SK-N-SH treated with all-trans-retinoic acid at 6 μM for 48 hours (cell line): Measurements from ENCODE around the gene SGTB.

Experiments used
- ATAC-seq: fragments of 200-7000 bp; cut with Tn5 transposase; 3 replicates; pipeline ENCODE4 v1.9.1; 2020; ENCODE audit warnings: mild to moderate bottlenecking, moderate library complexity
- ARNTL ChIP-seq: fragments of 450-650 bp; formaldehyde crosslinking; IDR thresholded peaks from 2 replicates; pipeline ENCODE4 v1.5.0; 2020; ENCODE audit warnings: low read depth, mild to moderate bottlenecking, moderate library complexity, borderline replicate concordance
- BACH2 ChIP-seq: fragments of 250-450 bp; sonication (Bioruptor Pico); IDR thresholded peaks from 2 replicates; pipeline ENCODE4 v1.9.0; 2021; ENCODE audit warnings: mild to moderate bottlenecking, borderline replicate concordance
- CREB5 ChIP-seq: fragments of 250-450 bp; sonication (Bioruptor Pico); IDR thresholded peaks from 2 replicates; pipeline ENCODE4 v1.5.1; 2020; ENCODE audit warnings: low read depth, mild to moderate bottlenecking, moderate library complexity
- CSDC2 ChIP-seq: fragments of 250-450 bp; sonication (Bioruptor Pico); IDR thresholded peaks from 2 replicates; pipeline ENCODE4 v1.5.0; 2020; ENCODE audit warnings: mild to moderate bottlenecking, moderate library complexity
- CSRNP3 ChIP-seq: fragments of 250-450 bp; sonication (Bioruptor Pico); IDR thresholded peaks from 2 replicates; pipeline ENCODE4 v1.5.1; 2021; ENCODE audit warnings: mild to moderate bottlenecking, moderate library complexity
- ESRRG ChIP-seq: fragments of 250-450 bp; sonication (Bioruptor Pico); IDR thresholded peaks from 2 replicates; pipeline ENCODE4 v1.6.1; 2021; ENCODE audit warnings: mild to moderate bottlenecking
- GLIS3 ChIP-seq: fragments of 250-450 bp; sonication (Bioruptor Pico); IDR thresholded peaks from 2 replicates; pipeline ENCODE4 v1.5.0; 2020; ENCODE audit warnings: mild to moderate bottlenecking, moderate library complexity
- ISL1 ChIP-seq: fragments of 250-450 bp; sonication (Bioruptor Pico); IDR thresholded peaks from 2 replicates; pipeline ENCODE4 v2.1.2; 2022; ENCODE audit warnings: mild to moderate bottlenecking, moderate library complexity
- OSR1 ChIP-seq: fragments of 250-450 bp; sonication (Bioruptor Pico); IDR thresholded peaks from 2 replicates; pipeline ENCODE4 v1.8.0; 2022; ENCODE audit warnings: moderate library complexity, mild to moderate bottlenecking, inconsistent platforms
- PATZ1 ChIP-seq: fragments of 250-450 bp; sonication (Bioruptor Pico); IDR thresholded peaks from 2 replicates; pipeline ENCODE4 v1.8.0; 2020; ENCODE audit warnings: mild to moderate bottlenecking, moderate library complexity, borderline replicate concordance
- POU6F1 ChIP-seq: fragments of 250-450 bp; sonication (Bioruptor Pico); IDR thresholded peaks from 2 replicates; pipeline ENCODE4 v1.8.0; 2021; ENCODE audit warnings: low read depth, mild to moderate bottlenecking, moderate library complexity, borderline replicate concordance
- PPARA ChIP-seq: fragments of 250-450 bp; sonication (Bioruptor Pico); IDR thresholded peaks from 2 replicates; pipeline ENCODE4 v1.5.0; 2020; ENCODE audit warnings: mild to moderate bottlenecking, borderline replicate concordance
- RARB ChIP-seq: fragments of 250-450 bp; sonication (Bioruptor Pico); IDR thresholded peaks from 2 replicates; pipeline ENCODE4 v1.8.0; 2021; ENCODE audit warnings: mild to moderate bottlenecking, moderate library complexity
- SNAI2 ChIP-seq: fragments of 250-450 bp; sonication (Bioruptor Pico); IDR thresholded peaks from 2 replicates; pipeline ENCODE4 v1.5.0; 2020; ENCODE audit warnings: mild to moderate bottlenecking, moderate library complexity
- TCF4 ChIP-seq: fragments of 250-450 bp; sonication (Bioruptor Pico); IDR thresholded peaks from 2 replicates; pipeline ENCODE4 v1.8.0; 2021; ENCODE audit warnings: mild to moderate bottlenecking, moderate library complexity, borderline replicate concordance
- TOX ChIP-seq: fragments of 250-450 bp; sonication (Bioruptor Pico); IDR thresholded peaks from 2 replicates; pipeline ENCODE4 v1.8.0; 2021; ENCODE audit warnings: mild to moderate bottlenecking, moderate library complexity, borderline replicate concordance
- ZC3H10 ChIP-seq: fragments of 250-450 bp; sonication (Bioruptor Pico); IDR thresholded peaks from 2 replicates; pipeline ENCODE4 v1.5.1; 2021; ENCODE audit warnings: mild to moderate bottlenecking, moderate library complexity
- ZFP3 ChIP-seq: fragments of 250-450 bp; sonication (Bioruptor Pico); IDR thresholded peaks from 2 replicates; pipeline ENCODE4 v1.5.0; 2020; ENCODE audit warnings: mild to moderate bottlenecking, moderate library complexity
- ZFP30 ChIP-seq: fragments of 450-650 bp; formaldehyde crosslinking; IDR thresholded peaks from 2 replicates; pipeline ENCODE4 v1.5.0; 2022; ENCODE audit warnings: mild to moderate bottlenecking, moderate library complexity
- ZNF565 ChIP-seq: fragments of 450-650 bp; formaldehyde crosslinking; conservative IDR thresholded peaks from 2 replicates; pipeline ENCODE4 v1.5.0; 2020; ENCODE audit warnings: low read depth, mild to moderate bottlenecking, moderate library complexity
- ZNF70 ChIP-seq: fragments of 450-650 bp; formaldehyde crosslinking; IDR thresholded peaks from 2 replicates; pipeline ENCODE4 v1.5.0; 2020; ENCODE audit warnings: mild to moderate bottlenecking, moderate library complexity
- ZNF8 ChIP-seq: fragments of 450-650 bp; formaldehyde crosslinking; IDR thresholded peaks from 2 replicates; pipeline ENCODE4 v1.5.0; 2020; ENCODE audit warnings: mild to moderate bottlenecking, moderate library complexity

Gene SGTB

GRCh38 chr5:65625743-65626142, 96.2 kb downstream of the SGTB start:
- ATAC-seq, result no peak
- no peak for TF ChIP-seq RARB (CRISPR knock-in tag)
- no peak for TF ChIP-seq GLIS3 (CRISPR knock-in tag)
- TF ChIP-seq PPARA (CRISPR knock-in tag), result no peak
- no peak for TF ChIP-seq ZC3H10 (CRISPR knock-in tag)
- TF ChIP-seq ZFP30 (CRISPR knock-in tag), result no peak
- TF ChIP-seq CSDC2 (CRISPR knock-in tag), result no peak

GRCh38 chr5:65624571-65625555, 97.0 kb downstream of the SGTB start, which contains the start of the genes SHLD3 and TRAPPC13:
SHLD3 (plus strand) TSS chr5:65625027; CDS start chr5:65629588, 4,561 bp downstream.
TRAPPC13 (plus strand) TSS chr5:65625027; CDS start chr5:65625061, 34 bp downstream.
- TF ChIP-seq CREB5 (CRISPR knock-in tag) (no peak), GLIS3 (CRISPR knock-in tag) (no peak), ZNF70 (CRISPR knock-in tag) (no peak), POU6F1 (CRISPR knock-in tag) (no peak), TCF4 (no peak), ZNF8 (CRISPR knock-in tag) (no peak), BACH2 (no peak), TOX (CRISPR knock-in tag) (no peak), ZNF565 (CRISPR knock-in tag) (no peak), CSRNP3 (CRISPR knock-in tag) (no peak), CSDC2 (CRISPR knock-in tag) (no peak), ZC3H10 (CRISPR knock-in tag) (no peak), ZFP3 (no peak), ESRRG (CRISPR knock-in tag) (no peak), ZFP30 (CRISPR knock-in tag) (no peak), ISL1 (CRISPR knock-in tag) (no peak)

GRCh38 chr5:65624025-65624570, 97.8 kb downstream of the SGTB start, which contains the start of gene TRIM23:
TRIM23 (minus strand) TSS chr5:65624333; CDS start chr5:65624274, 59 bp downstream.
- TF ChIP-seq ZFP3 (peak; percentile 80; the same call in 1 of the 2 replicates), PATZ1 (CRISPR knock-in tag) (no peak)
- peak; percentile 99 for ATAC-seq

More at GRCh38 chr5:65624571-65625555, 97.0 kb downstream of the SGTB start, which contains the start of the genes SHLD3 and TRAPPC13:
- peak; percentile 82 for ATAC-seq

GRCh38 chr5:65623482-65623881, 98.4 kb downstream of the SGTB start:
- TF ChIP-seq ZC3H10 (CRISPR knock-in tag) (no peak), SNAI2 (CRISPR knock-in tag) (no peak), OSR1 (CRISPR knock-in tag) (no peak), TCF4 (no peak), GLIS3 (CRISPR knock-in tag) (no peak), TOX (CRISPR knock-in tag) (no peak), ESRRG (CRISPR knock-in tag) (no peak), POU6F1 (CRISPR knock-in tag) (no peak), CSDC2 (CRISPR knock-in tag) (no peak), ZNF70 (CRISPR knock-in tag) (no peak), ZNF565 (CRISPR knock-in tag) (no peak), CREB5 (CRISPR knock-in tag) (no peak), ARNTL (no peak), PPARA (CRISPR knock-in tag) (no peak), CSRNP3 (CRISPR knock-in tag) (no peak)
- no peak; the same call in 2 of the 3 replicates for ATAC-seq
